ENCODE data around the gene CRB2. TPM values are rescaled to one million over a fixed set of nuclear protein-coding genes. Genes with fewer than 3 reads are reported as not detected.

The CRB2 gene
- total RNA-seq, 4 donors from 2014 or later: 0.06 to 0.13 TPM; not detected in 2

GRCh38 chr9:123338710-123339665 is 17.0 kb upstream of the CRB2 start:
- Histone ChIP-seq H3K4me1 (peaks cover 16 to 35% (median 27%) of the 10 kb centered on the region in 4 donors), H3K9me3 (no peaks in the 10 kb centered on the region), H3K27ac (replicated peaks in 1 of 4) (no peak overlapping the region), H3K4me3 (peak overlapping the region; percentile 17 to 29 (median 21)), H3K36me3 (no peaks in the 10 kb centered on the region), H3K27me3 (no peaks in the 10 kb centered on the region)
- intact Hi-C loops (cut with DNase I): no loop called here
- no peak for DNase-seq (ENCODE audit: extremely low spot score)
- no peak for TF ChIP-seq POLR2AphosphoS5 (IDR thresholded peaks at IDR 0.05)
- no peak for TF ChIP-seq POLR2A (IDR thresholded peaks at IDR 0.05; ENCODE audit: low read depth)
- no peak for TF ChIP-seq EP300 (IDR thresholded peaks at IDR 0.05)
- TF ChIP-seq, protein P1, sequence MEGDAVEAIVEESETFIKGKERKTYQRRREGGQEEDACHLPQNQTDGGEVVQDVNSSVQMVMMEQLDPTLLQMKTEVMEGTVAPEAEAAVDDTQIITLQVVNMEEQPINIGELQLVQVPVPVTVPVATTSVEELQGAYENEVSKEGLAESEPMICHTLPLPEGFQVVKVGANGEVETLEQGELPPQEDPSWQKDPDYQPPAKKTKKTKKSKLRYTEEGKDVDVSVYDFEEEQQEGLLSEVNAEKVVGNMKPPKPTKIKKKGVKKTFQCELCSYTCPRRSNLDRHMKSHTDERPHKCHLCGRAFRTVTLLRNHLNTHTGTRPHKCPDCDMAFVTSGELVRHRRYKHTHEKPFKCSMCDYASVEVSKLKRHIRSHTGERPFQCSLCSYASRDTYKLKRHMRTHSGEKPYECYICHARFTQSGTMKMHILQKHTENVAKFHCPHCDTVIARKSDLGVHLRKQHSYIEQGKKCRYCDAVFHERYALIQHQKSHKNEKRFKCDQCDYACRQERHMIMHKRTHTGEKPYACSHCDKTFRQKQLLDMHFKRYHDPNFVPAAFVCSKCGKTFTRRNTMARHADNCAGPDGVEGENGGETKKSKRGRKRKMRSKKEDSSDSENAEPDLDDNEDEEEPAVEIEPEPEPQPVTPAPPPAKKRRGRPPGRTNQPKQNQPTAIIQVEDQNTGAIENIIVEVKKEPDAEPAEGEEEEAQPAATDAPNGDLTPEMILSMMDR (IDR thresholded peaks at IDR 0.05): no peak
- WGBS: 68% methylated on average over 33 of the region's 35 CpGs

DNA sequence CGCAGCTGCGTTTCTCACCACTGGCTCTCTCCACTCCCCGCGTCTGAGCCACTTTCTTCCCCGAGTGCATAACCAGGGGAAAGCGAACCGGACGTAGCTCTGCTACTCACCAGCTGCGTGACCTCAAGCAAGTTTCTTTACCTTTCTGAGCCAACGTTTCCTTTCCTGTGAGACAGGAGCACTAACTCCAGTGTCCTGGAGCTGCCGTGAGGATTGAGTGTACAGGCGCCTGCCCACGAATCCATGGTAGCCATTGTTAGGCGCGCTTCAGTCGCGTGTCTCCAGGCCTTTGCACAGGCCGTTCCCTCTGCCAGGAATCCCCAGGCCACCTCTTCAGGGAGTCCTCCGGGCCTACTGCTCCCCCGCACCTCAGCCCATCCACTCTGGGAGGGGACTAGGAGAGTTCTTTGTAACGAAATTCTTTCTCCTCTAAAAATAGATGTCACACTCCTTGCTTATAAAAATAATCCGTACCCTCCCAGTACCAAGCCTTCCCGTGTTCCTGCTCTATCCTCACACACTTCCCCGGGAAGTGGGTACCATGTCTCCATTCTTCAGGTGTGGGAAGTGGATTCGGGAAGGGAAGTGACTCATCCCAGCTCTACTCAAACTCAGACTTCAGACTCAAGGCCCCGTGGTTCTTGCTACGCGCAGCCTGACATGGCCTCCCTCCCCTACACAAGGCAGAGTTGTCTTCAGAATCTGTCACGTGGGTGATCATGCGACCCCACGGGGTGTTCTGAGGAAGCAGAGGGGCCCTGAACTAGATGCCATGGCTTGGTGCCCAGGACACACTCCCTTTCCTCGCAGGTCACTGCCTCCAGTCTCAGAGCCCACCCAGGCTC is 16.1 kb upstream of the CRB2 start:
- Histone ChIP-seq H3K36me3 (no peaks in the 10 kb centered on the region), H3K27ac (replicated peaks in 1 of 4) (peak overlapping the region in 1 of 4 donors; percentile 17), H3K9me3 (no peaks in the 10 kb centered on the region), H3K27me3 (no peaks in the 10 kb centered on the region), H3K4me1 (peaks cover 16 to 34% (median 27%) of the 10 kb centered on the region in 4 donors), H3K4me3 (peak overlapping the region; percentile 17 to 29 (median 21))
- no peak for DNase-seq (ENCODE audit: extremely low spot score)
- TF ChIP-seq POLR2A (IDR thresholded peaks at IDR 0.05; ENCODE audit: low read depth): no peak
- no peak for TF ChIP-seq EP300 (IDR thresholded peaks at IDR 0.05)
- TF ChIP-seq POLR2AphosphoS5 (IDR thresholded peaks at IDR 0.05): no peak
- TF ChIP-seq, protein P1 (IDR thresholded peaks at IDR 0.05): no peak
- intact Hi-C loops (cut with DNase I): loop anchor here (10.0 kb wide), 1 partner anchor 335 kb away; no protein-coding TSS in a partner anchor
- 54% methylated on average over 32 of the region's 32 CpGs for WGBS

DNA sequence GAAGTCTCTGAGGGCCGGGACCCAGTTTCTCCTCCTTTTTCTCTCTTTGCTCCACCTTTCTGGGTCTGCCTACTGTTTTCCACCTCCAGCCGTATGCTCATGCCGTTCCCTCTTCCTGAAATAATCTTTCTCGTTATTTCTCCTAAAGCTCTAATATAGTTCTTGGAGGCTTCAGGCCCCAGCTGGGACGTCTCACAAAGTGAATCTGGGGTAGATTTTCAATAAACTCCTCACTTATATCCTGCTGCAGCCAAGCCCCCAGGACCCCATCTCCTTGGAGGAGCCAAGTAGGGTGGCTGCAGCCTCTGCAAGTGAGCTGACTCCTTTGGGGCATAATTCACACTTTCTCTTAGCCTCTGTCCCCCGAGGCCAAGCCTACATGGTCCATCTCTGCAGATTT is 14.2 kb upstream of the CRB2 start:
- Histone ChIP-seq H3K4me1 (peaks cover 7 to 30% (median 24%) of the 10 kb centered on the region in 4 donors), H3K27me3 (no peaks in the 10 kb centered on the region), H3K9me3 (no peaks in the 10 kb centered on the region), H3K36me3 (no peaks in the 10 kb centered on the region), H3K4me3 (no peak overlapping the region), H3K27ac (replicated peaks in 1 of 4) (no peak overlapping the region)
- TF ChIP-seq POLR2A (IDR thresholded peaks at IDR 0.05; ENCODE audit: low read depth) (no peak), POLR2AphosphoS5 (IDR thresholded peaks at IDR 0.05) (no peak), EP300 (IDR thresholded peaks at IDR 0.05) (no peak)
- TF ChIP-seq, protein P1 (IDR thresholded peaks at IDR 0.05): no peak
- DNase-seq (ENCODE audit: extremely low spot score): no peak
- intact Hi-C loops (cut with DNase I): loop anchor here (10.0 kb wide), 1 partner anchor 337 kb away; no protein-coding TSS in a partner anchor
- WGBS: 72% methylated on average over 6 of the region's 6 CpGs

DNA sequence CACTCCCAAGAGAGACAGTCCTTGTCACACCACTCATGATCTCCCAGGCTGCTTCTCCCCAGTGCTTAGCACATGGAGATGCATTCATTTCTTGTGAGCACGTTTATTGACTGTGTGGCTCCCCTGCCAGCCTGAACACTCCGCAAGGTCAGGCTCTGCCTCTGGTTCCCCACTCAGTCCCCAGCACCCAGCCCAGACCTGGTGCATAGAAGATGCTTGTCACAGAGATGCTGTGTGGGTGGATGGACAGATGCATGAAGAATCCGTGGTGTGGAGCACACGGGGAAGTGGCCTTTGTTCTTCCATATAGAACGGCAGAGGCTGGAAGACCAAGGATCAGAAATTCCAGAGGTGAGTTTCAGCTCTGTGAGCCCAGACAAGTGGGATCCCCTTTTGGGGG is 13.8 kb upstream of the CRB2 start:
- no peaks in the 10 kb centered on the region for H3K27me3 ChIP-seq
- H3K4me3 ChIP-seq: no peak overlapping the region
- intact Hi-C loops (cut with DNase I): loop anchor here (10.0 kb wide), 1 partner anchor 337 kb away; no protein-coding TSS in a partner anchor
- no peak for DNase-seq (ENCODE audit: extremely low spot score)
- H3K4me1 ChIP-seq: peaks cover 7 to 30% (median 24%) of the 10 kb centered on the region in 4 donors
- H3K9me3 ChIP-seq: no peaks in the 10 kb centered on the region
- H3K36me3 ChIP-seq: no peaks in the 10 kb centered on the region
- WGBS: 88% methylated on average over 5 of the region's 5 CpGs
- TF ChIP-seq EP300 (IDR thresholded peaks at IDR 0.05) (no peak), POLR2AphosphoS5 (IDR thresholded peaks at IDR 0.05) (no peak), POLR2A (IDR thresholded peaks at IDR 0.05; ENCODE audit: low read depth) (no peak)
- TF ChIP-seq, protein P1 (IDR thresholded peaks at IDR 0.05): no peak
- no peak overlapping the region for H3K27ac ChIP-seq (replicated peaks in 1 of 4)
